Activated T-cell treated with anti-CD3 and anti-CD28 coated beads, Interleukin-2, amount 50 U/mL, for 48 hours (primary cell): Measurements from ENCODE around the gene P2RY12.
"Not testable (repeated sequence)": the region's sequence is repeated elsewhere in the genome, so short reads cannot be mapped to it uniquely, and the experiment has no call there.

ENCODE experiments used
- DNase-seq, 2 experiments: peaks; one replicate each; pipeline ENCODE4 v3.0.0-alpha.2; 2020

The P2RY12 gene

DNA sequence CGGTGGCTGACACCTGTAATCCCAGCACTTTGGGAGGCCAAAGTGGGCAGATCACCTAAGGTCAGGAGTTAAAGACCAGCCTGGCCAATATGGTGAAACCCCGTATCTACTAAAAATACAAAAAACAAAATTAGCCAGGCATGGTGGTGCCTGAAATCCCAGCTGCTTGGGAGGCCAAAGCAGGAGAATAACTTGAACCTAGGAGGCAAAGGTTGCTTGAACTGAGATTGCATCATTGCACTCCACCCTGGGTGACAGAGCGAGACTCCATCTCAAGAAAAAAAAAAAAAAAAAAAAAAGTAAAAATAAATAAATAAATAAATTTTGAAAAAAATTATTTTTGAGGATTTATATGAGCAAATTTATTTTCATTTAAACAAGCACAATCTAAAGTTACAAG, 7.6 kb upstream of the P2RY12 start:
- not testable (repeated sequence) for DNase-seq

DNA sequence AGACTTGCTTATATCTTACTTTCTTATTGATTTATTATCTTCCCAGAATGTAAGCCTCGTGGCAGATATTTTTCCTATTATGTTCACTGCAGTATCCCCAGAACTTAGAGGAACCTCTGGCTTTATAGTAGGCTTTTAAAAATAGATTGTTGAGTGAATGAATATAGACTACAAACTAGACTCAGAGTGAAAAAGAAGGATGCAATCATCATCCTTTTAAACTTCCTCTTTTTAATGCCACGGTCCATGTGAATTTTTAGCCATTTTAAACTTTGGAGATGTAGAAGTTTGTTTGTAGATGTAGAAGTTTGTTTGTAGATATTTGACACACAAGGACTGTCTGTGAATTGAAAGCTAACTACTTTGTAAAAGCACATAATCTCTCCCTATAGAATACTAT, 7.2 kb upstream of the P2RY12 start:
- DNase-seq, result no peak

DNA sequence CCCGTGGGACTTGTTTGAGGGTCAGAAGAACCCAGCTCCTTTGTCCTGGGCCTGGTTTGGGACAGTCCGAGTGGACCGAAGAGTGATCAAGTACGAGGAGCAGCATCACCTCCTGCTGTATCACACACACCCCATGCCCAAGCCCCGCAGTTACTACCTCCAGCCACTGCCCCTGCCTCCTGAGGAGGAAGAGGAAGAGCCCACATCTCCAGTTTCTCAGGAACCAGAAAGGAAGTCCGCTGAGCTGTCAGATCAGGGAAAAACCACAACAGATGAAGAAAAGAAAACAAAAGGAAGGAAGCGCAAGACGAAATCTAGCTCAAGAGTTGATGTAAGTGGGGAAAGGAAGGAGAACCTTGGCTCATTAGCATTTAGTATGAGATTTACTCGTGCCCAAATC, 3.3 kb upstream of the P2RY12 start:
- DNase-seq, result no peak

DNA sequence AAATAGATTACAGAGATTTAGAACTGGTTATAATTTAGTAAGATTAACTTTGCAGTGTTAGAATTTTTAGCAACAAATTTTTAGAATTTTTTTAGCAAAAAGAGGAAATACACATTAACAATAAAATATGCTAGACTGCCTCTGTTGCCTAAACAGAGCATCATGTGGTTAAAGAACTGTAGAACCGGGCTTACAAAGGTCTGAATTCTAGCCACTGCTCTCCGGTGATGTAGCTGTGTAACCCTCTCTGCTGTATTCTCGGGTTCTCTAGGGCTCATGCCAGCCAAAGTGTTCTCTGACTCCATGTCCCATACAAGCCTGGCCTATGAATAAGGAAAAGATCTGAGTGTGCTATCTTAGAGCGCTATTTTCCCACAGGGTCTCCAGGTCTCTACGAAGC, 2.9 kb upstream of the P2RY12 start:
- DNase-seq, result no peak

DNA sequence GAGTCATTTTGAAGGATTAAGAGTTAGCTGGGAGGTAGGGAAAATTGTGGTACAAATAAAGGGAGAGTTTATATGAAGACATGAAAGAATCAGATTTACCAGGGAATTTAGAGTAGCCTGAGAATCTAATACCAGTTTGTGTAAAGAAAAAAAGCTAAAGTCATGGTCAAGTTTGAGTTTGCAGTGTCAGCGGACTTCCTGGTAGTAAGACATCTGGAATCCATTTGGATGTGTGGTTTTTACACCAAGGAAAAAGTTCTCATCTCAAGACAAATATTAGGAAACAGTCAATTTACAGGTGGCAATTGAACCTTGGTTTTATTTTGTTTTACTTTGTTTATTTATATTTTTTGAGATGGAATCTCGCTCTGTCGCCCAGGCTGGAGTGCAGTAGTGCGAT, 1.5 kb upstream of the P2RY12 start:
- DNase-seq, result no peak

DNA sequence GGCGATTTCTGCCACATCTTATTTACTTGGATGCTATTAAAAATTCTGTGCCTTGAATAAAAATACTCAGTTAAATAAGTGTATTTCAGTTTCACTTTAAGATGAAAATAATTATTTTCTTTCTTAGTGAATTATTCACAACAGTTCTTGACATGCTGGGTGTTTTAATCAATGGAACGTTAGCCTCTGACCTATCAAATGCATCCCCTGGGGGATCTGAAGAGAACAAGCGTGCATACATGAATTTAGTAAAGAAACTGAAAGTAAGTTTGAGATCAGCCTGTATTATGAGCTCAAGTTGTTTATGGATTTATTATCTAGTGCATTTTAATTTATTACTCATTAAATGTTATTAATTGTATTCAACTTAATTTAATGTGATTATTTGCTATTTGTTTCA, 597 bp downstream of the P2RY12 start:
- DNase-seq, result no peak

DNA sequence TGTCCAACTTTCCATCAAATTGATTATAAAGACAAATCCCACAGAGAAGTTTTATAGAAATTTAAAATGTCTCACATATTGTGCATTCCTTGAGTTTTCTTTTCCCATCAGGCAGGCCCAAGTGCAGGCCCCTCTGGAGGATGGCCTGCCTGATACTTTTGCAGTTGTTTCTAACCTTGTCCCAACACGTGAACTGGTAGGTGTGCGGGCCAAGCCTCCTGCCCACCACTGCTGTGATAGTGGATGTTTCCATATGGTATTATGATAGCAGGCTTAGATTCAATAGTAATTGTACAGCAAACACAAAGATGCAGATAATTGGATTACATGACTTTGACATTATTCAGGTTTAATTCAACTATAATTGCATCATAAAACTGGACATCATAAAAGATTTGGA, 1.4 kb downstream of the P2RY12 start:
- no peak for DNase-seq

DNA sequence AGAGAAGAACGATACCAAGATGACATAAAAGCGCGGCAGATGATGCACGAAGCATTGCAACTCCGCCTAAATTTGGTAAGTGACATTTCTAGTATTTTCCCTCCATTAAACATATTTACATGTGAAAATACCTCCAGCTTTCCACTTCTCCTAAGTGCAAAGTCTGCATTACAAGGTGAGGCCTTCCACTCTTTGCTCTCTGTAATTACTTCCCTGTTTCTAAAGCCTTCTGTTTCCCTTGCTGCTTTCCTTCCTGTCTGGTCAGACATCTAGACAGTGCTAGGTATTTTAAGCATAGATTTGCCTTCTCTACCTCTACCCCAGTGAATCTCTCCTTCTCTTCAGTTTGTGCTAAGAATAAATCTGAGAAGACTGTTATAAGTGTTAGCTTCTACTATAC, 1.9 kb downstream of the P2RY12 start:
- no peak for DNase-seq

DNA sequence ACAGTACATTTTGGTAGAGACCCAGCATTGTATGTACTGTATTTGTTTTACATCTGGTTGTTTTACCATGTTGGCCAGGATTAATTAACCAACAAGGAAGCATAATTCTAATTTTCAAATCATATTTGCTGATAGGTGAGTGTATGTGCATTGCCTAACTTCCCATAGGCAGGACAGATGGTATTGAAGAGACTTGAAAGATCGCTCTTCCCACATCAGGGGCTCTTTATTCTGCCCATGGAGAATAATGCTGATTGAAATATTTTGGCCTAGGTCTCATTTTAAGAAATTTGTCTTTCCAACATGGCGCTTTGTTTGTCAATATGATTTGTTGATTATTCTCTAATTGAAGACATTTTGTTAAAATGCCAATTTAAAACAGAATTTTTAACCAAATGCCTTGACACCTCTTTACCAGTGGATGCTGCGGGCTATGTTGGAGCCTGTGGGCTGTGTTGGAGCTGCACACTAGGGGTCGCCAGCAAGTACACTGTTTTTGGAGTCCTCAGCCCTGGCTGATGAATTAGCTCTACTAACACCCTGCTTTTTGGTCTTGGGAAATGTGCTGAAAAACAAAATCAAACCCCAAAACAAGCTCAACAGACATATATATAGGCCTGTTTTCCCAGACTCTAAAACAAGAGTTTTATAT, 5.3 kb downstream of the P2RY12 start:
- DNase-seq, result peak in 1 of 2 experiments; percentile 22

DNA sequence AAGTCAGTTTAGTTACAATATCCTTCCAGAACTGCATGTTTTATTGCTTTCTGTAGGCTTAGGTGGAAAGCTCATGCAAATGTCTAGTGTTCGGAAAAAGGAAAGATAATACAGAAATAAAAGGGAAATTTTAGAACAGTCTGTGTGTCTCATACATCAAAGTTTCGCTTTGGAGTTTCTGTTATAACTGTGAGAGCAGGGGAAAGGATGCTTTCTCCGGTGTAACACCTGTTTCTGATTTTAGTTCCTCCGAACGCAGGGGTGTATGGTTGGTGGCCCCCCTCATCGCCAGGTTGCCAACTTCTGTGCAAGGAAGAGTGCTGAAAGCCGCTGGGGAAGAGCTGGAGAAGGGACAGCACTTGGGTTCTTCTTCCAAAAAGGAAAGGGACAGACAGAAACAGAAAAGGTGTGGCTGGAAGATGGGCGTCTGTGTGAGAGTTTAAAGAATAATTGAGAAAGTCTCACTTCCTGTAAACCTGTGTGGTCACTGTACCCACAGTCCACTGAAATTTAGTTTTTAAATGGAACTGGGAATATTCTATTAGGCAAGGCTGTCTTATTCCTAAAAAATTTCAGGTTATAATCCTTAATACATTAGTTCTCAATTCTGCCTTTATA, 6.7 kb downstream of the P2RY12 start:
- no peak for DNase-seq

DNA sequence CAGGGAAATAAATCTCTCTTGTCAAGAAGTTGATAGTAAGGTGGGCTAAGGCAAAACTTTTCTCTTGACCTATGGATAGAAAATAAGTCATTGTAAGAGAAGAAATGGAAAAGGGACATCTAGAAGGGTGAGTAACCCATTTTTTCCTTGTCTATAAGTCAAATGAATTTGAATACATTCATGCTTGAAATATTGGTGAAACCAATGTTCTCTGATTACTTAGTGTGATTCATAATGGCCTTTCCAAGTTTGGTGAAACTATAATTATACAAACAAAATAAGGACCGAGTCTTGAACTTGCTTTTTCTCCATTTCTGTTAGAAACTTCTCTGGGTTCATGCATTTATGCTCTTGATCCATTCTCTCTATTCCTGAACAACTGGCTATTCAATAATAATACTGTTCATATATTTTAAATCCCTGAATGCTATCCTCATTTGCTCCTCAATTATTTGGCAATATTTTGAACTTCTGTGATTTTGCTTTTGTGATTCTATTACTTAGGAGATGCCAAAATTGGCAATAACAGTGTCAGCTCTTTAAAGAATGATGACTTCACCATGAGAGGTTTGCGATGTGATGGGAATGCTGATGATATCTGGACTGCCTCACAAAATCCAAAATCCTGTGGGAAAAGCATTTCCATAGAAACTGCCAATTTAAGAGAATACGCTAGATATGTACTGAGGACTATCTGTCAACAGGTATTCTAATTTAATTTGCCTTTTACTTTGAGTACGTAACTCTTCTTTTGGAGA, 12.3 kb downstream of the P2RY12 start:
- DNase-seq, result no peak

DNA sequence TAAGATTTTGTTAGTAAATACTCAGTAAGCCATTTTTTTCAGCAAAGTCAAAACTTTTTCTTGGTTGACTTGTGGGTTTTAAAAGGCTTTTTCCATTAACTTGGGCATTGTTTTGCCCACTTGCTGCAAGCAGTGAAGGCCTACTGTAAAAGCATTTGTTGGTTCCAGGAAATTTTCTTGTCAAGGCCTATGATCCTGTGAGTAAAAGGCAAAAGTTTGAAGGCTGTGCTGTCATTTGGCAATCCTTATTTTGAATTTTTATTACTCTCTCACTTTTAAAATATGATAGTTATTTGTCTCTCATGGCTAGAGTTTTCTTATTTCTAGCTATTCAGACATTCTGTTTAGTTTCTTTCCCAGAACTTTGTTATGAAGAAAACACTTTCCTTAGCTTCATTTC, 13.0 kb downstream of the P2RY12 start:
- DNase-seq, result no peak

DNA sequence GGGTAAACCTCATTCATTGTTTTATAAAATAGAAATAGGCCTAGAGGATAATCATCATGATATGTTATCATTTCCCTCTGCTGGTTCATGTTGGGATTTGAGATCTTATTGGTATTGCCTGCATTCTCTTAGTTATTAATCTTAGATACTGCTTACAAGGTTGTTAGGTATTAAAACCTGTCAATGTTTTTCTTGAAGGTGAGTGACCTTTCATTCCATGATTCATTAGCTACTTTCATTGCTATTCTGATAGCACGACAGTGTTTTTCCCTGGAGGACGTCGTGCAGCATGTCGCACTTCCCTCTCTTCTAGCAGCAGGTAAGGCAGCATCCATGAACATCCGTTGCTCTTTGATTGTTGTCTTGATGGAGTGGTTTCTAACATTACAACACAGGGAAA, 17.1 kb downstream of the P2RY12 start:
- DNase-seq, result no peak

DNA sequence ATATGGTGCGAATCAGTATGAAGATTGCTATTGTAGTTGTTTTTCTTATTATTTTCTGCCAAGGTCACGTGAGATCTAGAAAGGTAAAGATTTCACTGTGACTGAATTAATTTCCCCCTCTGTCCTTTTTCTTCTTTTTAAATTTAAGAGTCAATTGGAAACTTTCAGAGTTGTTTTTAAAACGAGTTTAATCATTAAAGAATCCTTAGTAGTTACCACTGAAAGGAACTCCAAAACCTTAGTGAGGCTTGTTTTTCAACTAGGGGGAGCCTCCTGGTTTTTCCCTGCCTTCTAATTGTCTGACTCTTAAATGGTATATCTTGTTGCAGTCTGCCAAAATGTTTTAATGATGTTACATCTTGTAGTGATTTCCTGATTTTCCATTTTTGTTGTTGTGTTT, 17.6 kb downstream of the P2RY12 start:
- no peak for DNase-seq

DNA sequence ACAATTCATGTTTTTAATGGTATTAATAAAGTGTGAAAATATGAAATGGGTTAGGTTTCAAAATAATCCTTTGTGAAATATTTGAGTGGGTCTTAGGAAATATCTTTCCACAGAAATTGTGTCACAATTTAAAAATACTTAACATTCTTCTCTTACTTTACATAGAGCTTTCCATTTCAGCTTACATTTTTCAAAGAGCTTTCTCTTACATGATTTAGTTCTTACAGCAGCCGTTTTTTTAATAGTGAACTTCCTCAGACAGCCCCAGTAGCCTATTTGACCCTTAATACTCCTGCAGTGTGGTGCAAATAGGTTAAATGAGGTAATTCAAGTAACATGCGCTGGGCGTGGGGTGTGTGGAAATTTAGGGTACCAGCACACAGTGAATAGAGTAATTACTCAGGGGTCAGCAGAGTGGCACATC, 21.8 kb downstream of the P2RY12 start:
- DNase-seq, result no peak

DNA sequence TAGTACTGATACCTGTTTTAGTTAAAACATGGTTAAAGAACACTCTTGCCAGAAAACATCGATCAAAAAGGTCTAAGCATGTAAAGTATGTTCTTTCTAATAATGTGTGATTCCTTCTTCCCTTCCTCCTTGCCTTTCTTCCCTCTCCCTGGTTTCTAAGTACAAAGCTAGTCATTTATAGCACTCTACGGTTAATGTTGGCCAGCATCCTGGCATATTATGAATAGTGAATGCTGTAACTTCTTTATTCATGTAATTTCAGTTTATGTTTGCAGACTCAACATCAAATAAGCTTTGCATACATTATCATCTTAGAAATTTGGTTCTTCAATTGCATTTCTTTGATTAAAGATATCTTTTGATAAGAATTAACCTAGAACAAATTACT, 27.1 kb downstream of the P2RY12 start:
- DNase-seq, result no peak

DNA sequence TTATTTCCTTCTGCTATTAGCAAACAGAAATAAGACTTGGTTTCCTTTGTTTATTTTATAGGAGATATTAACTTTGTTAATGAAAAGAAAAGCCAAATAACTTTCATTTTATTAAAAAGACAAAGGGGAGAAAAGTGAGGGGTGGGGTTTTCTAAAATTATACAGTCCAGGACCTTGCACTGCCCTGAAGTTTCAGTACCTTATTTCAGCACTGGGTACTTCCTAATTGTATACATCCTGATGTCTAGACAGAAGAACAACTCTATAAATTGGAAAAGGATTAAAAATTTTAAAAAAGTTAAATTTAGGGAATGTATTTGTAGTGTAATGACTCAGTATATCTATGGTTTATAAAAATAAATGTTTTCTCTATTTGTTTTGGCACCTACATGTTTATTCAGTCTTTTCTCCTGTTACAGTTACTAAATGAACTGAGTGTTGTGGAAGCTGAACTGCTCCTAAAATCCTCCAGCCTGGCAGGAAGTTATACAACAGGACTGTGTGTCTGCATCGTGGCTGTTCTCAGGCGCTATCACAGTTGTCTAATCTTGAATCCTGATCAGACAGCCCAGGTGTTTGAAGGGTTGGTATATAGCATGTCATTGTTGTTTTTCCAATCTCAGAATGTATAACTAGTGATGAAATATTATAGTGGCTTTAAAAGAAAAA, 27.6 kb downstream of the P2RY12 start:
- DNase-seq, result no peak

DNA sequence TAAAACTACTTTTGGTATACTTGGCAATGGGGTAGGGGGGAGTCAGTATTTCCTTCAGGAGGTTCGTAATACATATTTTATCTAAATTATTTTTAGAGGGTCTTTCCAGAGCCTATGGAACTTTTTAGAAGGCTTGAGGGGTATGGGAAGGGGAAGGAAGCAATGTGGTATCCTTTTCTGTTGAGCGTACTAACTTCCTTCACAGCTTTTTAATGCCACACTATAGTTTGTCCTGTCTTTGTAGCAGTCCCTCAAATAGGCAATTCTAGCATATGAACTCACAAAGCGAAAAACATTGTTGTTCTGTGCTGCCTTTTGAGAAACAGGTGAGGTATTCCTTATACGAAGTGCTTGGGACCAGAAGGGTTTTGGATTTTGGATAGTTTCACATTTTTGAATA, 32.9 kb downstream of the P2RY12 start:
- DNase-seq, result no peak

DNA sequence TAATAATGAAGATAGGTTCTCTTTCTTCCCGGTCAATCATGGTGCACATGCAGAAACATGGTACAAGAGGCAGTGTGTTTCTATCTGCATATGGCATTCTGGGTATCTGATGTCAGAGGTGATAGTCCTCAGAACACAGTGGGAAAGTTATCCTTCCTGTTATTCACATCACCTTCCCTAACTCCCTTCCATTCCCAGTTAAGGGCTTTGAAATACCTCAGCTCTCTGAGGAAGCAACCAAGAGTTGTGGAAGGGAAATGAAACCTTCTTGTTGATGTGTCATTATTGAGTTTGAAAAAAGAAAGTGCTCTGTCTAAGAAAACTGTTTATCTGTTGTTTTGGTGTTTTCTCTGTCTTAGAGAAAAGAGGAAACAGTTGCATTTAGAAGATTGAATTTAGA, 33.3 kb downstream of the P2RY12 start:
- no peak for DNase-seq

DNA sequence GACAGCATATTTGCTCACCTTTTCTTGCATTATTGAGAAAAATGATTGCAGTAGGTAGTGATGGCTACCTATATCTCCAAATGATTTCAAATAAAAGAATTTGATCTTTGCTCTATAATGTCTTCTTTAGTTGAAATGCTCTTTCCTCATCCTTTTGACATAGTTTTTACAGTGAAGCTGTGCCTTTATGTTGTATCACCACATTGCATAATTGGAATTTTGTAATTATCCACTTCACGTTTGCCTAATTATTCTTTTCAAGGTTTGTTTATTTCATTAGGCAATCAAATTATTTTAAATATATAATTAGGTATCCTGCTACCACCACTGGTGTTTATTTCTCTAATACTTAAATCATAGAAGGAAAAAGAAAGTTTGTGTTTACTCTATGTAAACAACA, 33.9 kb downstream of the P2RY12 start:
- no peak for DNase-seq

DNA sequence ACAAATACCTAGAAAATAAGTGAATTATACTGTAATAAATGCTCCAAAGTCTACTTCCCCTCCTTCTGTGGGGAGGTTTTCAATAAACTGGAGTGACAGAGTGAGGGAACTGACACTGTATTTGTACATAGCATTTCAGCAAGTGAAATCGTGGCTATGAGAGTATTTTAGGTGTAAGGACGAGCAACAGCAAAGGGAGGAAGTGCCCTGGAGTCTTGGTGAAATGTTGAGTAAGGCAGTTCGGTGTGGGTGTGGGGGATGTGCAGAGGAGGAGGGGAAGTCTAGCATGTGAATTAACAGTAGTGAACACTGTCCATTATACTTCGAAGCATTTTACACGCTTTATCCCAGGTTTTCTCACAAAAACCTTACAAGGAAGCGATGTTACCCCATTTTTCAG, 37.1 kb downstream of the P2RY12 start:
- no peak for DNase-seq

DNA sequence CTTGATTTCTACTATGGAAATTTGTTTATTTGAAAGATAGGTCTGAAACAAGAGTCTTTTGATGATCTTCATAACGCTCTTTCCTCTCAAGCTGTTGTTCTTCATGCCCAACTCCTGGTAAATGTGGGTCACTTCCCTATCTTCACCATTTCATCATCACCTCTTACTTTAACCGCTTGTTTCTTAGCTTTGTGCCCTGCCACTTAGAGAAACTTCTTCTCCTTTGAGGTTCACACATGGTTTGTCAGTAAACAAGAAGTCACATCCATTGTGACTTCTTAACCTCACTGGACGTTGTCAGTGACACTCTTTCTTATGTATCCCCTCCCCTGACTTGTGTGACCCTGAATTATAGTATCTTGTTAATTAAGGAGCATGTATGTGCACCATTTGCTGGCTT, 38.3 kb downstream of the P2RY12 start:
- DNase-seq, result no peak

DNA sequence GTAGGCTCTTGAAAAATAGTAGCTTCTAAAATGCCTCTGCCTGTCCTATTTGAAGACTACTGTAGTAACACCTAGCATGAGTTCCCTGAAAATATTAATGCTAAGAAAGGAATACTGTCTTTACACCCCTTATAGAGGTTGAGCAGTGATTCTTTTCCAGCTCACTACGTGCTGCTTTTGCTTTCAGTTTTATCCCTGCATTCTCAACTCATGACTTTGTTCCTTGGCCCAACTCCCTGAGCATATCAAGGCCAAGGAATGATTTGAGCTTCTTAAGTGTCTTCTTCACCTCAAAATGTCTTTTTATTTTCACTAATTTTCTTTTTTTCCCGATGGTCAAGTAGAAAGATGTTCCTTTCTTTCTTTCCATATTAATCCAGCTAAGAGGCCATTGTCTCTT, 38.7 kb downstream of the P2RY12 start:
- DNase-seq, result no peak

DNA sequence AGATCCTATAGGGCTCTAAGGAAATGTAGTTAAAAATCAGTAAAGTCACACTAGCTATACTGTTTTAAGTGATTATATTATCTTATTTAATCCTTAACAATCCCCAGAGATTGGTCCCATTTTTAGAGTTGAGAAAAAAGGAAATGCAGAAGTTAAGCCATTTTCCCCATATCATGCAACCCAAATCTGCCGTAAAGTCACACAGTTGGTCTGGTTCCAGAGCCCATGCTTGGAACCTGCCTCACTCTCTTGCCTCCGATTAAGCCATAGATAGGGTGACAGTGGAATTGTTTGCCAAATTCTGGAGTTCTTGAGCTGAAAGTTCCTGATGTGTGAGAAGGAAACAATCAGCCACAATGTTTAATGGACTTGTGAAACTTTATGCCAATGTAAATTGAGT, 52.9 kb downstream of the P2RY12 start:
- no peak for DNase-seq
